SK-MEL-5 (cell line): ENCODE results near the gene PTPRG. TPM values are rescaled to one million over a fixed set of nuclear protein-coding genes. Genes with fewer than 3 reads are reported as not detected.
A peak's percentile ranks its signal among the peaks of the same experiment; 100 is the strongest.

Experiments
- DNase-seq: peaks from one replicate; pipeline ENCODE4 v3.0.0-alpha.2; 2016; ENCODE audit warnings: low read depth, low spot score
- in situ Hi-C: cut with HindIII; loops from 2 replicates; pipeline ENCODE4 v1.10.0; 2016; ENCODE audit warnings: low sequenced_read_pairs, high pct_unique_total_duplicates, low pct_unique_long_range_greater_than_20kb
- total RNA-seq: library from RNA; depleted of rRNA; stranded (reverse); fragments of >200 nt; shearing (Covaris generic); gene quantifications from 2 replicates; pipeline ENCODE4 v1.2.3, GENCODE V29; 2014

The PTPRG gene
- total RNA-seq, 1 experiment from 2014 or later = 35.3 TPM

GRCh38 chr3:62233065-62233464, 671.7 kb downstream of the PTPRG start:
- no peak for DNase-seq
- in situ Hi-C loops = no loop called here

GRCh38 chr3:62236016-62236415, 674.6 kb downstream of the PTPRG start:
- no peak for DNase-seq
- in situ Hi-C loops = no loop called here

GRCh38 chr3:62237286-62237948, 676.0 kb downstream of the PTPRG start:
- no peak for DNase-seq
- in situ Hi-C loops = no loop called here

GRCh38 chr3:62238003-62238402, 676.6 kb downstream of the PTPRG start:
- in situ Hi-C loops = no loop called here
- no peak for DNase-seq

GRCh38 chr3:62238431-62238830, 677.1 kb downstream of the PTPRG start:
- in situ Hi-C loops = no loop called here
- no peak for DNase-seq

- DNase-seq = no peak
- in situ Hi-C loops = no loop called here
These were observed 679.9 kb downstream of the PTPRG start for GRCh38 chr3:62241279-62241678.

GRCh38 chr3:62242831-62243509, 681.6 kb downstream of the PTPRG start:
- in situ Hi-C loops = no loop called here
- no peak for DNase-seq

GRCh38 chr3:62246094-62246493, 684.7 kb downstream of the PTPRG start:
- no peak for DNase-seq
- in situ Hi-C loops = no loop called here

GRCh38 chr3:62246985-62247384, 685.6 kb downstream of the PTPRG start:
- DNase-seq = no peak
- in situ Hi-C loops = no loop called here

GRCh38 chr3:62248734-62249483, 687.5 kb downstream of the PTPRG start:
- in situ Hi-C loops = no loop called here

GRCh38 chr3:62249484-62249776, 688.1 kb downstream of the PTPRG start:
- in situ Hi-C loops = no loop called here
- no peak for DNase-seq

More at GRCh38 chr3:62248734-62249483, 687.5 kb downstream of the PTPRG start:
- DNase-seq = peak; percentile 64

- in situ Hi-C loops = no loop called here
- DNase-seq = no peak
These were observed 688.6 kb downstream of the PTPRG start for GRCh38 chr3:62249855-62250543.

- DNase-seq = no peak
- in situ Hi-C loops = no loop called here
These were observed 691.2 kb downstream of the PTPRG start for GRCh38 chr3:62252438-62253157.

- in situ Hi-C loops = no loop called here
- DNase-seq = no peak
These were observed 692.6 kb downstream of the PTPRG start for GRCh38 chr3:62253971-62254370.

- in situ Hi-C loops = no loop called here
- no peak for DNase-seq
These were observed 694.4 kb downstream of the PTPRG start for GRCh38 chr3:62255758-62256157.

GRCh38 chr3:62259924-62260323, 698.6 kb downstream of the PTPRG start:
- in situ Hi-C loops = no loop called here
- no peak for DNase-seq

- in situ Hi-C loops = no loop called here
- no peak for DNase-seq
These were observed 699.3 kb downstream of the PTPRG start for GRCh38 chr3:62260655-62261054.

- no peak for DNase-seq
- in situ Hi-C loops = no loop called here
These were observed 699.8 kb downstream of the PTPRG start for GRCh38 chr3:62261121-62261520.
